CD4-positive, alpha-beta T cell treated with Interleukin-15 for 4 hours (primary cell): Measurements from ENCODE around the gene PEAK3.

Source experiments
- DNase-seq: peaks from one replicate; pipeline ENCODE4 v3.0.0-alpha.2; 2020; ENCODE audit warnings: low spot score

PEAK3 gene

DNA sequence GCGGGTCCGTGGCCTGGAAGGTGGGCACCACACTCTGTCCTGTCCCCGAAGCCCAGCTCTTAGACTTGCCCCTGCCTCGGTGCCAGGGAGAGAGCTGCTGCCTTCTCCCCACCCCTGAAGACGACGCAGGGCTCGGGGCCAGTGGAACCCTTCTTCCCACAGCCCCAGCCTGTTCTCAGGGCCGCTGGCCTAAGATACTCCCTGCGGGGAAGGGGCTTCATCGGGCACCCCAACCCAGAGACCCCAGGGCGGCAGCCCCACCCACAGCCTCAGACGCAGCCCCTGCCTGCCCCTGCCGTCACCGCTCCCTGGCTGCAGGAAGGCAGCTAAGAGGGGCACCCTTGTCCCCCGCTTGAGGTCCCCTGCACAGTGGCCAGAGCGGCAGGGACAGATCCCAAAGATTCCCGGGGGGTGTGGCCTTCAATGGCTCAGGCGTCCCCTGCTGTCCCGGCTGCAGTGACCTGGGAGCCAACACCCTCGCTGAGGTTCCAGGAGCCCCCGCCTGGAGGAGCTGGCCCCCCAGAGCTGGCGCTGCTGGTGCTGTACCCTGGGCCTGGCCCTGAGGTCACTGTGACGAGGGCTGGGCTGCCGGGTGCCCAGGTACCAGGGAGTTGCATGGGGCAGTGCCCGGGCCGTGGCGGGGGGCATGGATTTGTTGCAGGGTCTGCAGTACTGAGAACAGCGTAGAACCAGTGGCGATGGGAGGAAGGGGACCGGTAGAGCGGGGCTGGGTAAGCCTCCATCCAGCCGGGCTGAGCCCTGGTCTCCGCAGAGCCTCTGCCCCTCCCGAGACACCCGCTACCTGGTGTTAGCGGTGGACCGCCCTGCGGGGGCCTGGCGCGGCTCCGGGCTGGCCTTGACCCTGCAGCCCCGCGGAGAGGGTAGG lies 31.9 kb downstream of the PEAK3 start:
- DNase-seq, result no peak

- DNase-seq, result no peak
Measured at GRCh38 chr19:2249010-2249866, 32.7 kb downstream of the PEAK3 start, which contains the start of gene AMH. AMH (plus strand) TSS chr19:2249323; CDS start chr19:2249333, 10 bp downstream.

DNA sequence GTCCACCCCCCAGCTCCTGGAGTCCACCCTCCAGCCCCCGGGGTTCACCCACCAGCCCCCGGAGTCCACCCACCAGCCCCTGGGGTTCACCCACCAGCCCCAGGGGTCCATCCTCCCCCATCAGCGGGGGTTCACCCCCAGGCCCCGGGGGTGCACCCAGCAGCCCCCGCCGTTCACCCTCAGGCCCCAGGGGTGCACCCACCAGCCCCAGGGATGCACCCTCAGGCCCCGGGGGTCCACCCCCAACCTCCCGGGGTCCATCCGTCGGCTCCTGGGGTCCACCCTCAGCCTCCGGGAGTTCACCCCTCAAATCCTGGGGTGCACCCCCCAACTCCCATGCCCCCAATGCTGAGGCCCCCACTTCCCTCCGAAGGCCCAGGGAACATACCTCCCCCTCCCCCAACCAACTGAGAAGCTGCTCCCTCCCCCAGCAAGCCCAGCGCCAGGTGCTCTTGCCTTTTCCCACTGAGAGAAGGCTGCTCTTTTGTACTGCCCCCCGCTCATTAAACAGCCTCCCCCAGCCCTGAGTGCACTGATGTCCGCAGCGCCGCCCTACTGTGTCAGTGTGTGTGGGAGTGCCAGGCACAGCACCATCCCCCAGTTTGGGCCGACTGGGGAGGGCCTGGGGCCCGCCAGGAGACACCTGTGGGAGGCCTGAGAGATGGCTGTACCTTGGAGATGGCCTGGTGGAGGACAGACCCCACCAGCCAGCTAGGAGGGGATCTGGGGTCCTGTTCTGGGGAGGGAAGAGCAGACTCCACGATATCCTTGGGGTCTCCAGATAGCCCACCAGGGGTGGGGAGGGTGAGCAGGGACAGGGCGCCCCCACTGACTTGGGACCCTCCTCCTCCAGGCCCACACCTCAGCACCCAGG lies 33.6 kb downstream of the PEAK3 start:
- no peak for DNase-seq

DNA sequence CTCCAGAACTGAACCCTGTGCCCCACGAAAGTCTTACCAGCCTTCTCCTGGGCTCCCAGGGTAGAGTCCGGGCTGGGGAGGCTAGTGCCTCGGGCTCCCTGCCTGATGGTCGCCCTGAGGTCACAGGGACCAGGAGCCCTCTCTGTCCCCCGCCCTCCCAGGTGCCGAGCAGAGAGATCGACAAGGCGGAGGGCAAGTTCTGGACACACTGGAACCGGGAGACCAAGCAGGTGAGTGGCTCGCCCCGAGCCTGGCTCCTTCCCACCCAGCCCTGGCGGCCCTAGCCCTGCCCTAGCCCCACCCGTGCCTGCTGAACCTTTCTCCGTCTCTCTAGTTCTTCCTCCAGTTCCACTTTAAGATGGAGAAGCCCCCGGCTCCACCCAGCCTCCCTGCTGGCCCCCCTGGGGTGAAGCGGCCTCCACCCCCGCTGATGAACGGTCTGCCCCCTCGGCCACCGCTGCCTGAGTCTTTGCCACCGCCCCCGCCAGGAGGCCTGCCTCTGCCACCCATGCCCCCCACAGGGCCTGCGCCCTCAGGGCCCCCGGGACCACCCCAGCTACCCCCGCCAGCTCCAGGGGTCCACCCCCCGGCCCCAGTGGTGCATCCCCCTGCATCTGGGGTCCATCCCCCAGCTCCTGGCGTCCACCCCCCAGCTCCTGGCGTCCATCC lies 34.4 kb downstream of the PEAK3 start:
- no peak for DNase-seq

- no peak for DNase-seq
Measured at GRCh38 chr19:2246801-2247361, 35.1 kb downstream of the PEAK3 start.

- no peak for DNase-seq
Measured at GRCh38 chr19:2246014-2246620, 35.9 kb downstream of the PEAK3 start.

DNA sequence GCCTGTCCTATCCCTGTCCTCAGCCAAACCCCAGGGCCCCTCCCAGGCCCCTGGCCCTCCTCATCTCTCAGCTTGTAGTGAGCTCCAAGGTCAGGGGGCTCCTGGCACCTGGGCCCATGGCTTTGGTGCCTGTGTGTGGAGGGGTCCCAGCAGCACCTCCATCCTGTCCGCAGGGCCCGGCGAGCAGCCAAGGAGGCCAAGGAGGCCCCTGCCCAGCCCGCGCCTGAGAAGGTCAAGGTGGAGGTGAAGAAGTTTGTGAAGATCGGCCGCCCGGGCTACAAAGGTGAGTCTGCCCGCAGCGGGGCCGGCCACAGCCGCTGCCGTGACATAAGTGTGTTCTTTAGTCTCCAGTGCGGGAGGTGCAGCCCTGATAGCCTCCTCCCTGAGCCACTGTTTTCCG lies 36.7 kb downstream of the PEAK3 start:
- no peak for DNase-seq

DNA sequence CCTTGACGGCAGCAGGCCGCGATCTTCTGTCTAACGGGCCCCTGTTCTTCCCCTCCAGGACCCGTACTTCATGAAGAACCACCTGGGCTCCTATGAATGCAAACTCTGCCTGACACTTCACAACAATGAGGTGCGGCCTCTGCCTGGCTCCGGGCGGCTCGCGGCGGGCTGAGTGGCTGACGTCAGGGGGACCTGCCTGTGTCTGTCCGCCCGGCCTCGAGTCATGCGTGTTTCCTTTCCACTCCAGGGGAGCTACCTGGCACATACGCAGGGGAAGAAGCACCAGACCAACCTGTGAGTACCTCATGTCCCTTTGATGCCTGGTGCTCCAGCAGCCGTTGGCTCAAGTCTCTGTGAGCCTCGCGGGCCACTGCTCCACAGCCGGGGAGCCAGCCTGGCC lies 37.5 kb downstream of the PEAK3 start:
- no peak for DNase-seq

DNA sequence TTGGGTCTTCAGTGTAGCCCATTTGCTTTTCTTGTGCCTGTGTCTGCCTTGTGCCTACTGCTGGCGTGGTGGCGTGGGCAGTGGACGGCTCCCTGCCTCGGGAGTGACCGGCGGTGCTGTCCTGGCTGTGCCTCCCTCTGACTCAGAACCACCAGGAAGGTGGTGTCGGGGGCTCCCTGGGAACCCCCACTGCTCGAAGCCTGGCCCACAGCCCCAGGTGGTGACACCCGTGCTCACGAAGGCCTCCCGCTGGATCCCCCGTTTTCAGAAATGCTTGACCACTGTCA lies 37.9 kb downstream of the PEAK3 start:
- no peak for DNase-seq

DNA sequence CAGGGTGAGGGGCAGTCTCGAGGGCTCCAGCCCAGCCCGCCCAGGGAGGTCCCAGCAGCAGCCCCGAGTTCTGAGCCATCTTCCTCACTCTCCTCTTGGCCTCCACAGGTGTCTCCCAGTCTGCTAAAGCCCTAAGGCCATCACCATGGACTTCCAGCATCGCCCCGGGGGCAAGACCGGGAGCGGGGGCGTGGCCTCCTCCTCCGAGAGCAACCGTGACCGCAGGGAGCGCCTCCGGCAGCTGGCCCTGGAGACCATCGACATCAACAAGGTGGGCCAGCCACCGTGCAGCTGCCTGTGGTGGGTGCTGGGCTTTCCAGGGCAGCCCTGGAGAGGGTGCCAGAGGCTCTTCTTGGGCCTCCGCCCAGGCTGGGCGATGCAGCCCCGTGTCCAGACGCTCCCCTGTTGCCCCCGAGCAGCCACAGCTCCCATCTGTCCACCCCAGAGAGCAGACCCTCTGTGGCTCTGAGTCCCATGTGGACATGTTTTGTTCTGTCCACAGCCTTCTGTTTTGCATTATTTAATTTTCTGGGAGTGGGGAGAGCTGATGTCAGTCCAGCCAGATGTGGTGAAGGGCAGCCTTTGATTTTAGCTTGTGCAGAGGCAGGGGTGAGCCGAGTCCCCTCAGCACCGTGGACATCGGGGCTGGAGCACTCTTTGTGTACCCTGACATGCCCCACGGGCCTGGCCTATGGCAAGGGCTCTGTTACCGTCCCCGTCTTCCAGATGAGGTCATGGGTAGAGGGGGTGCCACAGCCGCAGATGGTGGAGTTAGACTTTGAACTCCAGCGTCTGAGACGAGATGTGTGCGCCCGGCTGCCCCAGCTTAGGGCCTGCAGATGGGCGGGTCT lies 38.5 kb downstream of the PEAK3 start:
- no peak for DNase-seq

- no peak for DNase-seq
Measured at GRCh38 chr19:2242816-2243215, 39.2 kb downstream of the PEAK3 start.

GRCh38 chr19:2242092-2242537 lies 39.9 kb downstream of the PEAK3 start:
- DNase-seq, result no peak

GRCh38 chr19:2240881-2241760 lies 40.9 kb downstream of the PEAK3 start:
- DNase-seq, result no peak

DNA sequence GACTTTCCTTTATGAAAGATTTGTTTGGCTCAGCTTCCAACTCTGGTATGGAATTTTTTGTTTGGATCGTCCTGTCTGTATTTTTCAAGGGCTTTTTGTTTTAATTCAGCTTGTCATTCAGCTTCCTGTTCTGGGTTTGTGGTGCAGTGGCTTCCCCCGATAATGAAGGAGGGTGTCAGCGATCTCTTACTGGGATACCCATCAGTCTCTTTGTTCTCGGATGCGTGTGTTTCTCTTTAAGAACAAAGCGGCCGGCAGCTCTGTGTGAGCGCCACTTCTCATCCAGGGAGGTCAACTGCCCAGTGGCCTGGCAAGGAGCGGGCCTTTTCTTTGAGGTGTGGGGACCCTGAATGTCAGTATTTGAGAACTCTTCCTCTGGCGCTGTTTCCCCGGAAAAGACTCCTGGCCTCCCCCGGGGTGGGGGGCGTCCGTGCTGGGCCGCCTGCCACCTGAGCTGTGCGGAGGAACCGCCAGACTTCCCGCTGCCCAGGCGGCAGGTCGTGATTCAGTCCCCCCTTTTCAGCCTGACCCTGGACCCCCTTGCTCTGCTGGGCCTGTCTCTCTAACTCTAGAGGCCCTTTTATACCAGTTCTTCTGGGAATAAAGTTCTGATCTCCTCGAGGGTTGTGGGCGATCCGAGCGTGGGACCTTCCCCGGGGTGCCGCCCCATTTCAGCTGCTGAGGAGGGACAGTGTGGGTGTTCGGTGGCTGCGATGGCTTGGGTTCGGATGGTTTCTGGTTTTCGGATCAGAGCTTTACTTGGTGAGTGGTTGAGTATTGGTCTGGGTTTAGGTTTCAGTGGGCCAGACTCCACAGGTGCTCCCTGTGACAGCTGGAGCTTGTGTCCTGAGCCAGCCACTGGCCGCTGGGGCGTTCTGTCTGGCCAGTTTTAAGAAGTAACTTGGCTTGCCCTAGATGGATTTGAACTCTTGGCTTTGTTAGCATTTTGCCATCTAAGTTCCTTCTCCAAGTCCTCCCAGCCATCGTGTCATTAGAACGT lies 41.9 kb downstream of the PEAK3 start:
- DNase-seq, result peak; percentile 54

DNA sequence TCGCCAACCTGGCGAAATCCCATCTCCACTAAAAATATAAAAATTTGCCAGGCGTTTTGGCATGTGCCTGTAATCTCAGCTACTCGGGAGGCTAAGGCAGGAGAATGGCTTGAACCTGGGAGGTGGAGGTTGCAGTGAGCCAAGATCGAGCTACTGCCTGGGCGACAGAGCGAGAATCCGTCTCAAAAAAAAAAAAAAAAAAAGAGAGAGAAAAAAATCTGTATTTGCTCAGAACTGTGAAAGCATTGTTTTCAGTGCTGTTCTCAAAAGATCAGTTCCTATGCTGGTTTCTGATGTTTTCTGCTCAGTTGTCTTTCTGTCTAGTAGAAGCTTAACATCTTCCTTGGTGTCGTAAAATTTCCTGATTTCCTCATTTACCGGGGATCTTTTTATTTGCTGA lies 42.8 kb downstream of the PEAK3 start:
- DNase-seq, result no peak

DNA sequence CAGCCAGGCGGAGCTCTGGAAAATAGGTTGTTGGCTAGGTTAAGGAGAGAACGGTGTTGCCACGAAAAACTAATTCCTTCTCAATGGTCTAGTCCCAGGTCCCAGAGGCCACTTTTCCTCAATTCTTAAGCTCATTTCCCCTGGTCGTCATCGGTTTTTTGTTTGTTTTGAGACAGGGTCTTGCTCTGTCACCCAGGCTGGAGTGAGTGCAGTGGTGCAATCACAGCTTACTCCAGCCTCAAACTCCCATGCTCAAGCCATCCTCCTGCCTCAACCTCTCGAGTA lies 44.2 kb downstream of the PEAK3 start:
- no peak for DNase-seq

DNA sequence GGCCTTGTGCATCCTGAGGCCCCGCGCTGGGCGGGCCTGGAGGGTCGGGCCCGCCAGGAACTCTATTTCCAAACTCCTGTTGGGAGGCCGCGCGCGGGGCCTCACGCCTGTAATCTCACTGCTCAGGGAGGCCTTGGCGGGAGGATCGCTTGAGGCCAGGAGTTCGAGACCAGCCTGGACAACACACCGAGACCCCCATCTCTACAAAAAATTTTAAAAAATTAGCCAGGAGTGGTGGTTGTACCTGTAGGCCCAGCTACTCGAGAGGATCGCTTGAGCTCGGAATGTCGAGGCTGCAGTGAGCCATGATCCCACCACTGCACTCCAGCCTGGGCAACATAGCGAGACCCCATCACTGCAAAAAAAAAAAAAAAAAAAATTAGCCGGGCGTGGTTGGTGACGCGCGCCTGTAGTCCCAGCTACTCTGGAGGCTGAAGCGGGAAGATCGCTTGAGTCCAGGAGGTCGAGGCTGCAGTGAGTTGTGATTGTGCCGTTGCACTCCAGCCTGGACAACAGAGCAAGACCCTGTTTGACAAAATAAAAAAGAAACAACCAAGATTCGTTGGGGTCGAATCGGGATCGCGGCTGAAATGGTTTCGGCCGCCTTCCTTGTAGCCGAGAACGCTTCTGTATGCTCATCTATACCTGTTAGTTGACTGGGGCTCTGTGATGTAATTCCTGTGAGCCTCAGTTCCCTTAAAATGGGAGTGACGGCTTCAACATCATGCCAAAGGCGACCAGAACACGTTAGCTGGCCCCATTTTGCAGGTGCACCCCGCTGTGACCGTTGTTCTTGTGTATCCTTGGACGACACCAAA lies 44.7 kb downstream of the PEAK3 start:
- no peak for DNase-seq
